Measurements from ENCODE around the gene PTGDR2. TPM values are rescaled to one million over a fixed set of nuclear protein-coding genes. Genes with fewer than 3 reads are reported as not detected.

PTGDR2 gene
- total and polyA plus RNA-seq, 8 donors = 0.09 to 5.7 (median 0.43) TPM

DNA sequence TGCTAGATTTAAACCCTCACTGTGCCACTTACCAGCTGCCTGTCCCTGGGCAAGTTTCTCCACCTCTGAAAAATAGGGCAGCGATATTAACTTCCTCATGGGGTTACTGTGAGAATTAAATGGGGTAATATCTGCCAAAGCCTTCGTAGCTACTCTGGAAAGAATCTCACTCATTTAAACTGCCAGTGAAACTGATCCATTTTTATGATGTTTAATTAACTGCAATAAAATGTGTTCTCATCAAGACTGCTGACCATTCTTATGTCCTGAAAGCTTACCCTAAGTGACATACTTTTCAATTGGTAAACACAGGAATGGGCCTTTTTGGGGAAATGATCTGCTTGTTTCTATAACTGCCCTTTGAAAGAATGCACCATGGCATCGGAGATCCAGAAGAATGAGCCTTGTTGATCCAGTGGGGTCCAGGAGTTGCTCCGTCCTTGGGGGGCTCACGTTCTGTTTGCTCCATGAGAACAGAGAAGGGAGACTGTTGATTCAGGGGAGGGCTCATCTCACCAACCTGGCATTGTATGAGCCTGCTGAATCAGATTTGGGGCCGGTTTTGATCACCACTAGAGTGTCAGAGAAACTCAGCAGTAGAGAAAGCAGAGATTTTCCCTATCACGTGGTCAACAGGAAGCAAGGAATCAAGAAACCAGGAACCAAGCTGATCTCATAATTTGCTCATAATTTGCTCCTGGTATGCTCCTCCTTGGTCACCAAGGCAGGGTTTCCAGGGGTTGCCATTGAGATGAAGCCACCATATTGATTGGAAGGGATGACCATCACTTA, 20.8 kb downstream of the PTGDR2 start:
- ATAC-seq (no peak), FAIRE-seq (no peak), DNase-seq (no peak)
- Histone ChIP-seq H3K36me3 (no peaks in the 10 kb centered on the region), H3K27ac (no peak overlapping the region), H3K27me3 (no peaks in the 10 kb centered on the region), H3K4me1 (no peaks in the 10 kb centered on the region), H3K4me3 (no peak overlapping the region), H3K9me3 (no peaks in the 10 kb centered on the region)
- 33 to 47% methylated on average over 7 of the region's 7 CpGs for WGBS, 2 donors
- TF ChIP-seq, protein P1, sequence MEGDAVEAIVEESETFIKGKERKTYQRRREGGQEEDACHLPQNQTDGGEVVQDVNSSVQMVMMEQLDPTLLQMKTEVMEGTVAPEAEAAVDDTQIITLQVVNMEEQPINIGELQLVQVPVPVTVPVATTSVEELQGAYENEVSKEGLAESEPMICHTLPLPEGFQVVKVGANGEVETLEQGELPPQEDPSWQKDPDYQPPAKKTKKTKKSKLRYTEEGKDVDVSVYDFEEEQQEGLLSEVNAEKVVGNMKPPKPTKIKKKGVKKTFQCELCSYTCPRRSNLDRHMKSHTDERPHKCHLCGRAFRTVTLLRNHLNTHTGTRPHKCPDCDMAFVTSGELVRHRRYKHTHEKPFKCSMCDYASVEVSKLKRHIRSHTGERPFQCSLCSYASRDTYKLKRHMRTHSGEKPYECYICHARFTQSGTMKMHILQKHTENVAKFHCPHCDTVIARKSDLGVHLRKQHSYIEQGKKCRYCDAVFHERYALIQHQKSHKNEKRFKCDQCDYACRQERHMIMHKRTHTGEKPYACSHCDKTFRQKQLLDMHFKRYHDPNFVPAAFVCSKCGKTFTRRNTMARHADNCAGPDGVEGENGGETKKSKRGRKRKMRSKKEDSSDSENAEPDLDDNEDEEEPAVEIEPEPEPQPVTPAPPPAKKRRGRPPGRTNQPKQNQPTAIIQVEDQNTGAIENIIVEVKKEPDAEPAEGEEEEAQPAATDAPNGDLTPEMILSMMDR (IDR thresholded peaks at IDR 0.05) = no peak
- intact Hi-C loops (cut with DNase I) = loop anchor here in 2 of 3 donors (5.0 to 10.0 kb wide), 2 partner anchors 62 to 350 kb away; no protein-coding TSS in a partner anchor

DNA sequence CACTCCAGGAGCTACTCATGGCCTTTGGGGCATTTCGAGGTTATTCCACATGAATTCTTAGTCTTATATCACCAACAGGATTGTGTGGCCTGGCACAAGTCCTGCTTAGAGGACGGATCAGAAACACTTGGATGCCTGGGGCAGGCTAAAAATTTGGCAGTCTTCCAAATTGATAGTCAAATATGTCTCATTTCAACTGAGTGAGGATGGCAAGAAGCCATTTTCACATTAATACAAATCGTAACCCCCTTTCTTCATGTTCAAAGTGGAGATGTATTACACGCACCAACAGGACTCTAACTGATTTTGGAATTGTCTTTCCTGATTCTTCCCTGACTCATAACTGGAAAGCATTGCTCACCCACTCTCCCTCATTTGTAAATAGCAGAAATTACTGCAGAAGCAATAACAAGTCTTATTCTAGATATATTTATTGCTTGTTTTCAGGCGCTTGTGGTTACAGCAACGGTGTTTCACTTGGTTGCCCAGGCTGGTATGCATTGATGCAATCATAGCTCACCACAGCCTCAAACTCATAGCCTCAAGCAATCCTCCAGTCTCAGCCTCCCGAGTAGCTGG, 24.2 kb downstream of the PTGDR2 start:
- H3K4me3 ChIP-seq = no peak overlapping the region
- H3K27ac ChIP-seq = no peak overlapping the region
- TF ChIP-seq, protein P1 (IDR thresholded peaks at IDR 0.05) = no peak
- no peaks in the 10 kb centered on the region for H3K4me1 ChIP-seq
- WGBS, 2 donors = 37 to 40% methylated on average over 7 of the region's 7 CpGs
- H3K27me3 ChIP-seq = no peaks in the 10 kb centered on the region
- no peaks in the 10 kb centered on the region for H3K36me3 ChIP-seq
- intact Hi-C loops (cut with DNase I) = loop anchor here in 2 of 3 donors (5.0 to 10.0 kb wide), 2 partner anchors 66 to 353 kb away; no protein-coding TSS in a partner anchor
- DNase-seq (no peak), ATAC-seq (peak in 1 of 4 donors; percentile 14), FAIRE-seq (no peak)
- no peaks in the 10 kb centered on the region for H3K9me3 ChIP-seq

DNA sequence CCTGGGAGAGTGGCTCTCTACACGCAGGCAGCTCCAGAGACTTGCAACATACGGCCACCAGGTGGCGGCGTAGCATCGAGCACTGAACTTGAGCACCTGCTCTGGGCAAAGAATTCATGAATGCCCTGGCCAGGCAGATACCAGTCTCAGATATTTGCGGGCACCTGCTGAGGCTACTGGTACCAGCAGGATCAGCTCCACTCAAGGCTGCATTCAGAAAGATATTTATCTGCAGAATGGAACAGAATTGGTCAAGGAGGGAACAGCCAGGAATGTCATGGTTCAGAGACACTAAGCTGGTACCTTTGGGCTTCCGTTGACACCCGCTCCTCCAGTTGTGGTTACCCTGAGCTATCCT, 24.6 kb downstream of the PTGDR2 start:
- WGBS, 2 donors = 20% methylated on average over 8 of the region's 8 CpGs
- no peak overlapping the region for H3K27ac ChIP-seq
- no peak overlapping the region for H3K4me3 ChIP-seq

DNA sequence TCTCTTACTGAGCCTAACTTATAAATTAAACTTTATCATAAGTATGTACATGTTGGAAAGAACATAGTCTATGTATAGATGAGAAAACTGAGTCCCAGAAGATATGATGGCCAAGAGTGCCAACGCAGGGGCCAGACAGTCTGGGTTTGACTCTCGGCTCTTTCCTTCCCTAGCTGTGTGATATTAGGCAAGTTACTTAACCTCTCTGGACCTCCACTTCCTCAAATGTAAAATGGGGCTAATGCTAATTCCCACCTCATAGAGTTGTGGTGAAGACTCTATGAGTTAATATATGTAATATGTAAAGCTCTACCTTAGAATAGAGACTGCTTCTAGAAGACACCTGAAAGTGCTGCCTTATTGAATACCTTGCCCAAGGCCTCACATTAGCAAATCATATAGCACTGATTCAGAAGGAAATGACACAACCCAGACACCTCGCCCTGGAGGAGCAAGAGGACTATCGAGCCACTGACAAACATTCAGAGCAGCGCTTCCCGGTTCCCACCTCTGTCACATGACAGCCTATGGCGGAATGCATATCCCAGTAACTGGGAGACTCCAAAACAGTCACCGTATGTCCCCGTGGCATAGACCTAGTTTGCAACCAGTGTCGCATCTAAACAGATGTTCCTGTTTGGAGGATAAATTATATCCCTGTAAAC, 25.1 kb downstream of the PTGDR2 start:
- no peak overlapping the region for H3K27ac ChIP-seq
- intact Hi-C loops (cut with DNase I) = loop anchor here in 2 of 3 donors (5.0 to 10.0 kb wide), 2 partner anchors 67 to 354 kb away; no protein-coding TSS in a partner anchor
- FAIRE-seq (no peak), ATAC-seq (peak in 2 of 4 donors; percentile 9 to 20), DNase-seq (no peak)
- TF ChIP-seq, protein P1 (IDR thresholded peaks at IDR 0.05) = no peak
- no peaks in the 10 kb centered on the region for H3K4me1 ChIP-seq
- no peak overlapping the region for H3K4me3 ChIP-seq
- no peaks in the 10 kb centered on the region for H3K9me3 ChIP-seq
- WGBS, 2 donors = 42 to 43% methylated on average over 10 of the region's 10 CpGs
- no peaks in the 10 kb centered on the region for H3K27me3 ChIP-seq
- no peaks in the 10 kb centered on the region for H3K36me3 ChIP-seq

More for the DNA sequence above, 24.6 kb downstream of the PTGDR2 start:
- Histone ChIP-seq H3K36me3 (no peaks in the 10 kb centered on the region), H3K27me3 (no peaks in the 10 kb centered on the region), H3K9me3 (no peaks in the 10 kb centered on the region), H3K4me1 (no peaks in the 10 kb centered on the region)
- ATAC-seq (peak; percentile 91 to 99 (median 98)), DNase-seq (peak; percentile 67 to 92 (median 82)), FAIRE-seq (no peak)
- TF ChIP-seq, protein P1 (IDR thresholded peaks at IDR 0.05) = peak; percentile 82 to 88 (median 84)
- intact Hi-C loops (cut with DNase I) = loop anchor here in 2 of 3 donors (5.0 to 10.0 kb wide), 2 partner anchors 66 to 354 kb away; no protein-coding TSS in a partner anchor
